ENCODE measurements around the gene CORIN. TPM values are rescaled to one million over a fixed set of nuclear protein-coding genes. Genes with fewer than 3 reads are reported as not detected.

The CORIN gene
- total and polyA plus RNA-seq, 10 of the 15 experiments (the other 5 are each of a cell fraction or from before 2014, with no cell fraction given): 0.02 to 0.45 (median 0.09) TPM; not detected in 3

DNA sequence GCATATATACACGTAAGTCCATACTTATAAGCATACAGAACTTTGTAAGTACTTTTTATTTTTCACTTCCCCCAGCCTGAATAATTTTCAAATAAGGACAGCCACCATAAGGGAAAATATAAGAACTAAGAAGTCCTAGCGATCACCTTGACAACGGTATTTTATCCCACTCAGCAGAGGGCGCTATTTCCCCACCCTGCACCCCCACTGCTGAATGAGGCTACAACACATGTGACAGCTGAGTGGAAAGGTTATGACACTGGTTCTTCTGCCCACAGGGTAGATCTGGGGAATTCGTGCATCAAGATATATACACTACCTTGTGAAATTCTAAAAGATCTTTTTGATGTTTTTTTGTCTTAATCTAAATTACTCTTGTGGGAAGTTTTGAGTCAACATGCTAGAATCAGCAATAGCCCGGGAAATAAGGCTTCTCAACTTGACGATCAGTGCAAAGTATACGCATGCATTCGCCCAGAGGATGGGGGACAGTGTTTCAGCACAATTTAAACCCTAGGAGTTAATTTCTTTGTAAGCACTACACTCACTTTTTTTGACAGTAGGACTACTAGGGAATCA is 151.5 kb downstream of the CORIN start:
- peak; percentile 47 for FAIRE-seq
- Histone ChIP-seq H3K36me3 (ENCODE audit: control insufficient read depth in 2 of 2, insufficient read depth in 2 of 2, low read length in 1 of 2) (no peaks in the 10 kb centered on the region), H3K4me1 (ENCODE audit: control insufficient read depth, insufficient read depth, low read length) (no peaks in the 10 kb centered on the region), H3K9me3 (replicated peaks; ENCODE audit: control insufficient read depth, insufficient read depth, low read length) (no peaks in the 10 kb centered on the region), H3K79me2 (ENCODE audit: control insufficient read depth, insufficient read depth, low read length) (no peaks in the 10 kb centered on the region), H3K4me2 (ENCODE audit: control insufficient read depth, insufficient read depth) (no peak overlapping the region), H3K27me3 (replicated peaks in 1 of 2; ENCODE audit: control insufficient read depth in 2 of 2, insufficient read depth in 2 of 2, low read length in 1 of 2) (no peaks in the 10 kb centered on the region), H2AFZ (ENCODE audit: control insufficient read depth, low read depth, low read length) (no peak overlapping the region), H3K9ac (ENCODE audit: control insufficient read depth, insufficient read depth, low read length) (no peak overlapping the region), H3K27ac (ENCODE audit: control insufficient read depth, insufficient read depth) (no peak overlapping the region), H3K4me3 (no peak overlapping the region), H4K20me1 (ENCODE audit: control insufficient read depth, insufficient read depth) (no peaks in the 10 kb centered on the region)
- ChIA-PET POLR2A (no interaction called here), SMC1A (ENCODE audit: uncharacterized antibody, unreplicated experiment) (interaction anchor here (1.1 to 3.6 kb wide), 6 partner anchors 14 to 262 kb away, joined by 3 to 17 read pairs (median 6); partner anchors contain the start of gene CORIN), CTCF (interaction anchor here (0.8 to 6.8 kb wide), 16 partner anchors 10 to 252 kb away, joined by 3 to 82 read pairs (median 4); partner anchors contain the start of genes COMMD8 and CORIN), RAD21 (ENCODE audit: unreplicated experiment) (interaction anchor here (1.8 to 1.9 kb wide), 3 partner anchors 150 to 247 kb away, joined by 7 to 9 read pairs (median 9); no protein-coding TSS in a partner anchor)
- peak; percentile 13 for DNase-seq (ENCODE audit: low read depth, low spot score)
- WGBS (ENCODE audit: insufficient coverage, insufficient replicate concordance, low lambda C conversion rate, missing lambda C conversion rate): 41% methylated on average over 9 of the region's 9 CpGs
- no TSS peak for BruUV-seq (replicated peaks)
- ATAC-seq: peak; percentile 92
- in situ Hi-C loops (cut with MboI) (loop anchor here (5.0 to 10.0 kb wide), 3 partner anchors 151 to 398 kb away; partner anchors contain the start of gene CORIN), intact Hi-C loops (cut with micrococcal nuclease; ENCODE audit: unreplicated experiment) (loop anchor here (1.0 to 10.0 kb wide), 3 partner anchors 153 to 398 kb away; no protein-coding TSS in a partner anchor)
- no peak for TF ChIP-seq BHLHE40 (IDR thresholded peaks at IDR 0.05; ENCODE audit: borderline replicate concordance in 1 of 2, low read depth in 2 of 2, low read length in 1 of 2)
- TF ChIP-seq, protein P1, sequence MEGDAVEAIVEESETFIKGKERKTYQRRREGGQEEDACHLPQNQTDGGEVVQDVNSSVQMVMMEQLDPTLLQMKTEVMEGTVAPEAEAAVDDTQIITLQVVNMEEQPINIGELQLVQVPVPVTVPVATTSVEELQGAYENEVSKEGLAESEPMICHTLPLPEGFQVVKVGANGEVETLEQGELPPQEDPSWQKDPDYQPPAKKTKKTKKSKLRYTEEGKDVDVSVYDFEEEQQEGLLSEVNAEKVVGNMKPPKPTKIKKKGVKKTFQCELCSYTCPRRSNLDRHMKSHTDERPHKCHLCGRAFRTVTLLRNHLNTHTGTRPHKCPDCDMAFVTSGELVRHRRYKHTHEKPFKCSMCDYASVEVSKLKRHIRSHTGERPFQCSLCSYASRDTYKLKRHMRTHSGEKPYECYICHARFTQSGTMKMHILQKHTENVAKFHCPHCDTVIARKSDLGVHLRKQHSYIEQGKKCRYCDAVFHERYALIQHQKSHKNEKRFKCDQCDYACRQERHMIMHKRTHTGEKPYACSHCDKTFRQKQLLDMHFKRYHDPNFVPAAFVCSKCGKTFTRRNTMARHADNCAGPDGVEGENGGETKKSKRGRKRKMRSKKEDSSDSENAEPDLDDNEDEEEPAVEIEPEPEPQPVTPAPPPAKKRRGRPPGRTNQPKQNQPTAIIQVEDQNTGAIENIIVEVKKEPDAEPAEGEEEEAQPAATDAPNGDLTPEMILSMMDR (IDR thresholded peaks at IDR 0.05 in 2 of 3, conservative IDR thresholded peaks at IDR 0.05 in 1 of 3; ENCODE audit: control insufficient read depth in 2 of 3, extremely low read depth in 1 of 3, insufficient read depth in 1 of 3, low read depth in 3 of 3, low read length in 3 of 3): peak; percentile 76 to 84 (median 79)
- TF ChIP-seq MTA2 (IDR thresholded peaks at IDR 0.05; ENCODE audit: low read depth): no peak
- TF ChIP-seq, protein P2, sequence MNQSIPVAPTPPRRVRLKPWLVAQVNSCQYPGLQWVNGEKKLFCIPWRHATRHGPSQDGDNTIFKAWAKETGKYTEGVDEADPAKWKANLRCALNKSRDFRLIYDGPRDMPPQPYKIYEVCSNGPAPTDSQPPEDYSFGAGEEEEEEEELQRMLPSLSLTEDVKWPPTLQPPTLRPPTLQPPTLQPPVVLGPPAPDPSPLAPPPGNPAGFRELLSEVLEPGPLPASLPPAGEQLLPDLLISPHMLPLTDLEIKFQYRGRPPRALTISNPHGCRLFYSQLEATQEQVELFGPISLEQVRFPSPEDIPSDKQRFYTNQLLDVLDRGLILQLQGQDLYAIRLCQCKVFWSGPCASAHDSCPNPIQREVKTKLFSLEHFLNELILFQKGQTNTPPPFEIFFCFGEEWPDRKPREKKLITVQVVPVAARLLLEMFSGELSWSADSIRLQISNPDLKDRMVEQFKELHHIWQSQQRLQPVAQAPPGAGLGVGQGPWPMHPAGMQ (IDR thresholded peaks at IDR 0.05; ENCODE audit: borderline replicate concordance): no peak
- TF ChIP-seq, protein P3, sequence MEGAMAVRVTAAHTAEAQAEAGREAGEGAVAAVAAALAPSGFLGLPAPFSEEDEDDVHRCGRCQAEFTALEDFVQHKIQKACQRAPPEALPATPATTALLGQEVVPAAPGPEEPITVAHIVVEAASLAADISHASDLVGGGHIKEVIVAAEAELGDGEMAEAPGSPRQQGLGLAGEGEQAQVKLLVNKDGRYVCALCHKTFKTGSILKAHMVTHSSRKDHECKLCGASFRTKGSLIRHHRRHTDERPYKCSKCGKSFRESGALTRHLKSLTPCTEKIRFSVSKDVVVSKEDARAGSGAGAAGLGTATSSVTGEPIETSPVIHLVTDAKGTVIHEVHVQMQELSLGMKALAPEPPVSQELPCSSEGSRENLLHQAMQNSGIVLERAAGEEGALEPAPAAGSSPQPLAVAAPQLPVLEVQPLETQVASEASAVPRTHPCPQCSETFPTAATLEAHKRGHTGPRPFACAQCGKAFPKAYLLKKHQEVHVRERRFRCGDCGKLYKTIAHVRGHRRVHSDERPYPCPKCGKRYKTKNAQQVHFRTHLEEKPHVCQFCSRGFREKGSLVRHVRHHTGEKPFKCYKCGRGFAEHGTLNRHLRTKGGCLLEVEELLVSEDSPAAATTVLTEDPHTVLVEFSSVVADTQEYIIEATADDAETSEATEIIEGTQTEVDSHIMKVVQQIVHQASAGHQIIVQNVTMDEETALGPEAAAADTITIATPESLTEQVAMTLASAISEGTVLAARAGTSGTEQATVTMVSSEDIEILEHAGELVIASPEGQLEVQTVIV (IDR thresholded peaks at IDR 0.05; ENCODE audit: borderline replicate concordance, partially characterized antibody): no peak
- no peak for TF ChIP-seq RUNX3 (IDR thresholded peaks at IDR 0.05; ENCODE audit: low read length)
- TF ChIP-seq, protein P4, sequence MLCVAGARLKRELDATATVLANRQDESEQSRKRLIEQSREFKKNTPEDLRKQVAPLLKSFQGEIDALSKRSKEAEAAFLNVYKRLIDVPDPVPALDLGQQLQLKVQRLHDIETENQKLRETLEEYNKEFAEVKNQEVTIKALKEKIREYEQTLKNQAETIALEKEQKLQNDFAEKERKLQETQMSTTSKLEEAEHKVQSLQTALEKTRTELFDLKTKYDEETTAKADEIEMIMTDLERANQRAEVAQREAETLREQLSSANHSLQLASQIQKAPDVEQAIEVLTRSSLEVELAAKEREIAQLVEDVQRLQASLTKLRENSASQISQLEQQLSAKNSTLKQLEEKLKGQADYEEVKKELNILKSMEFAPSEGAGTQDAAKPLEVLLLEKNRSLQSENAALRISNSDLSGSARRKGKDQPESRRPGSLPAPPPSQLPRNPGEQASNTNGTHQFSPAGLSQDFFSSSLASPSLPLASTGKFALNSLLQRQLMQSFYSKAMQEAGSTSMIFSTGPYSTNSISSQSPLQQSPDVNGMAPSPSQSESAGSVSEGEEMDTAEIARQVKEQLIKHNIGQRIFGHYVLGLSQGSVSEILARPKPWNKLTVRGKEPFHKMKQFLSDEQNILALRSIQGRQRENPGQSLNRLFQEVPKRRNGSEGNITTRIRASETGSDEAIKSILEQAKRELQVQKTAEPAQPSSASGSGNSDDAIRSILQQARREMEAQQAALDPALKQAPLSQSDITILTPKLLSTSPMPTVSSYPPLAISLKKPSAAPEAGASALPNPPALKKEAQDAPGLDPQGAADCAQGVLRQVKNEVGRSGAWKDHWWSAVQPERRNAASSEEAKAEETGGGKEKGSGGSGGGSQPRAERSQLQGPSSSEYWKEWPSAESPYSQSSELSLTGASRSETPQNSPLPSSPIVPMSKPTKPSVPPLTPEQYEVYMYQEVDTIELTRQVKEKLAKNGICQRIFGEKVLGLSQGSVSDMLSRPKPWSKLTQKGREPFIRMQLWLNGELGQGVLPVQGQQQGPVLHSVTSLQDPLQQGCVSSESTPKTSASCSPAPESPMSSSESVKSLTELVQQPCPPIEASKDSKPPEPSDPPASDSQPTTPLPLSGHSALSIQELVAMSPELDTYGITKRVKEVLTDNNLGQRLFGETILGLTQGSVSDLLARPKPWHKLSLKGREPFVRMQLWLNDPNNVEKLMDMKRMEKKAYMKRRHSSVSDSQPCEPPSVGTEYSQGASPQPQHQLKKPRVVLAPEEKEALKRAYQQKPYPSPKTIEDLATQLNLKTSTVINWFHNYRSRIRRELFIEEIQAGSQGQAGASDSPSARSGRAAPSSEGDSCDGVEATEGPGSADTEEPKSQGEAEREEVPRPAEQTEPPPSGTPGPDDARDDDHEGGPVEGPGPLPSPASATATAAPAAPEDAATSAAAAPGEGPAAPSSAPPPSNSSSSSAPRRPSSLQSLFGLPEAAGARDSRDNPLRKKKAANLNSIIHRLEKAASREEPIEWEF (IDR thresholded peaks at IDR 0.05; ENCODE audit: insufficient replicate concordance, low read depth, low read length): no peak
- TF ChIP-seq HDGF (IDR thresholded peaks at IDR 0.05): no peak
- TF ChIP-seq RAD51 (IDR thresholded peaks at IDR 0.05): peak; percentile 52; the same call in 1 of the 2 replicates
- TF ChIP-seq NR2C1 (IDR thresholded peaks at IDR 0.05): 0 out of 2 replicates have a peak, but pooled peaks have one; percentile 23
- peak; percentile 83 for TF ChIP-seq SMC3 (IDR thresholded peaks at IDR 0.05; ENCODE audit: borderline replicate concordance, low read length)

Measured in GM12878 (cell line).